ENCODE measurements around the gene PLA2G4E.

PLA2G4E gene

GRCh38 chr15:41935566-41936020 lies 85.2 kb downstream of the PLA2G4E start:
- DNase-seq (peak; percentile 23), ATAC-seq (peak; percentile 10)

- DNase-seq, result peak; percentile 72
- peak; percentile 63 for ATAC-seq
These were observed 86.0 kb downstream of the PLA2G4E start for GRCh38 chr15:41934843-41935242.

- DNase-seq (peak; percentile 15), ATAC-seq (no peak)
These were observed 87.1 kb downstream of the PLA2G4E start for GRCh38 chr15:41933771-41934170.

GRCh38 chr15:41933326-41933725 lies 87.5 kb downstream of the PLA2G4E start:
- DNase-seq (no peak), ATAC-seq (no peak)

- no peak for DNase-seq
- ATAC-seq, result no peak
These were observed 88.1 kb downstream of the PLA2G4E start for GRCh38 chr15:41932511-41933289.

- ATAC-seq (no peak), DNase-seq (no peak)
These were observed 88.7 kb downstream of the PLA2G4E start for GRCh38 chr15:41932101-41932500.

Data from stimulated activated naive CD8-positive, alpha-beta T cell treated with anti-CD3 and anti-CD28 coated beads, Interleukin-15, Interleukin-2, amounts not matched to agents 100 U/mL and 50 U/mL, for 24 hours (primary cell).